NCI-H2227 treated with DMSO at 0.1 percent for 48 hours (cell line): ENCODE measurements around the gene ABCC5.

Experiments used
- DNase-seq: peaks from one replicate; lab custom pipeline; 2025; lab: John Stamatoyannopoulos, UW

The ABCC5 gene

DNA sequence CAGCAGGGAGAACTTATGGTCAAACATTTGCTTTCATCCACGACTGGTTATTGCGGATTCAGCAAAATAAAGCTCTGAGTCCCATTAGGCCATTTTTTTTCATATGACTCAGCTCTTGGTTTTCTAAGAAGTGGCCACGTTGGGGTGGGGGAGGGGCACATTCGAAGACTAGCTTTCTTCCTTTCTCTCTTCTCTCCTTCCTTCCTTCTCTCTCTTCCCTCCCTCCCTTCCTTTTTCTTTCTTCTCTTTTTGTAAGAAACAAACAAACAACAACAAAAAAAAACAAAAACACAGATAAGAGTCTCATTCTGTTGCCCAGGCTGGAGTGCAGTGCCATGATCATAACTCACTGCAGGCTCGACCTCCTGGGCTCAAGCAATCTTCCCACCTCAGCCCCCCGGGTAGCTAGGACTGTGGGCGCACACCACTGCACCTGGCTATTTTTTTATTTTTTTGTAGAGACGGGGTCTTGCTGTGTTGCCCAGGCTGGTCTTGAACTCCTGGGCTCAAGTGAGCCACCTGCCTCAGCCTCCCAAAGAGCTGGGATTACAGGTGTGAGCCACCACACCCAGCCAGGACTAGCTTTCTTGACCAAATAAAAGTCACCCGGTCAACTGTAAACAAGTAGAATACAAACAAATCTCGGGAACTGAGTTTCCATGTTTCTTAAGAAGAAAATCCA is 41.6 kb downstream of the ABCC5 start:
- DNase-seq, result no peak

GRCh38 chr3:183968666-183969245 is 48.9 kb downstream of the ABCC5 start:
- no peak for DNase-seq

- no peak for DNase-seq
Observed at GRCh38 chr3:183967693-183968092, 50.0 kb downstream of the ABCC5 start.

GRCh38 chr3:183966361-183966791 is 51.3 kb downstream of the ABCC5 start:
- no peak for DNase-seq

GRCh38 chr3:183962807-183963206 is 54.9 kb downstream of the ABCC5 start:
- DNase-seq, result no peak

GRCh38 chr3:183959214-183959613 is 58.5 kb downstream of the ABCC5 start:
- DNase-seq, result no peak

DNA sequence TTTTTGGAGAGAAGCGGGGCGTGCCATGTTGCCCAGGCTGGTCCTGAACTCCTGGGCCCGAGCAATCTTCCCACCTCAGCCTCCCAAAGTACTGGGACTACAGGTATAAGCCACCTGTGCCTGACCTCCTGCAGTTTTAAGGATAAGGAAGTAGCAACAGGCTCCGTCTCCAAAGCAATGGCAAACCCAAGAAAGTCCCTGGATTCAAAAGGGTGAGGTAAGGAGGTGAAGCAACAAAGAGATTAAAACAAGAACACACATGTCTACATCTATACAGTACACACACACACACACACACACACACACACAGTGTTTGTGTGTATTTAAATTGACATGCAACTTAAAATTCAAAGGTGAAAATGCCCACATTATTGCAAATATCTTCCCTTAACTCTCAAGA is 58.9 kb downstream of the ABCC5 start:
- DNase-seq, result no peak

DNA sequence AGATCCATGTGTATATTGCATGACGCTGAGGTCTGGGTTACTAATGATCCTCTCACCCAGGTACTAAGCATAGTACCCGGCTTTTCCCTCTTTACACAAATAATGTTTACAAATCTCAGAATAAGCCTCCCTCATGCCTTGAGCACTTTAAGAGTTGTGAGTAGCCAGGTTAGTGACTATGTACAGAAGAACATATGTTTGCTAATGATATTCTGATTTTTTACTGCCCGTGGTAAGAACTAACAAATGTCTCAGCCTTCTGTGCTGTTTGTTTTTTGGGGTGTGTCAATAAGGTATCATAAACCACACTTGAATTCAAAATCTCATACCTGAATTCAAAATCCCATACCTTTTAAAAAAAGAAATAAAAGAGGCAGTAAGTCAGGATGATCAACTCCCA is 59.5 kb downstream of the ABCC5 start:
- no peak for DNase-seq

- DNase-seq, result no peak
Observed at GRCh38 chr3:183954875-183955274, 62.8 kb downstream of the ABCC5 start.

- no peak for DNase-seq
Observed at GRCh38 chr3:183953471-183954070, 64.1 kb downstream of the ABCC5 start.

DNA sequence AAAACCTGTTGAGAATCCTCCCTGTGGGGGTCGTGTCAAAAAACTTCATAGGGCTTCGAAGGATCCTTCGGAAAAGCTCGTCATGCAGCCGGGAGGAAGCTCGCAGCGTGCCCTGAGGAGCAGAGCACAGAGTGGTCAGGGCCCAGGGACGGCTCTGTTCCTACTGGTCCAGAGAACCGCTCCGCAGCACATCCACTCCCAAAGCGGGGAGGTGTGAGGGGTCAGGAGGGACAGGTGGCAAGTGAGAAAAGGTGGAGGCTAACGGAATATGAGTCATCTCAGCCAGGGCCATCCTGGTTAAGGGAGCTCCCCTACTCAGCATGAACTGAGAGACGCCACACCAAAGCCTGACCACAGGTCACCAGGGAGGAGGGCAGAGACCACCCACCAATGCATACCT is 66.2 kb downstream of the ABCC5 start:
- DNase-seq, result no peak

DNA sequence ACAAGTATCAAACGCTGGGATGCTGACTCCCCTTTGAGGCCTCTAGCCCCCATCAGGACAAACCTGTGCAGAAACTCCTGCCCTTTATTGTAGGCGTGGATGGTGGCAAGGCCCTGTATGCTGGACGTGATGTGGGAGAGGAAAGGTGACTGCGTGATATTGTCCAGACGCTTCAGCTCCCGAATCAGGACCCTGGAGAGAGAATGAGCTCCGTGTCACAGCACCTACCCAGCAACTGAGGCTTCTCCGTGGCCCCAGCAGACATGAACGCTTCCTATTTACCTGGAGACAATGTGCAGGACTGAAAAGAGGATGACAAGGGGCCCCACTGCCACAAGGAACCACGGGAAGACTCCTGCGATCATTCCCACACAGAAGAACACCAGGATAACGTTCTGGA is 68.0 kb downstream of the ABCC5 start:
- DNase-seq, result no peak

GRCh38 chr3:183946037-183946436 is 71.6 kb downstream of the ABCC5 start:
- DNase-seq, result no peak

DNA sequence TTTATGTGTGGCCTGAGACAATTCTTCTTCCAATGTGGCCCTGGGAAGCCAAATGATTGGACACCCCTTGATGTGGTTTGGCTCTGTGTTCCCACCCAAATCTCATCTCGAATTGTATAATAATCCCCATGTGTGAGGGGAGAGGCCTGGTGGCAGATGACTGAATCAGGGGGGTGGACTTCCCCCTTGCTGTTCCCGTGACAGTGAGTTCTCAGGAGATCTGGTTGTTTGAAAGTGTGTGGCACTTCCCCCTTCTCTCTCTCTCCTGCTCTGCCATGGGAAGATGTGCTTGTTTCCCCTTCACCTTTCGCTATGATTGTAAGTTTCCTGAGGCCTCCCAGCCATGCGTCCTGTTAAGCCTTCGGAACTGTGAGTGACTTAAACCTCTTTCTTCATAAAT is 72.9 kb downstream of the ABCC5 start:
- no peak for DNase-seq

GRCh38 chr3:183943739-183944138 is 73.9 kb downstream of the ABCC5 start:
- no peak for DNase-seq

DNA sequence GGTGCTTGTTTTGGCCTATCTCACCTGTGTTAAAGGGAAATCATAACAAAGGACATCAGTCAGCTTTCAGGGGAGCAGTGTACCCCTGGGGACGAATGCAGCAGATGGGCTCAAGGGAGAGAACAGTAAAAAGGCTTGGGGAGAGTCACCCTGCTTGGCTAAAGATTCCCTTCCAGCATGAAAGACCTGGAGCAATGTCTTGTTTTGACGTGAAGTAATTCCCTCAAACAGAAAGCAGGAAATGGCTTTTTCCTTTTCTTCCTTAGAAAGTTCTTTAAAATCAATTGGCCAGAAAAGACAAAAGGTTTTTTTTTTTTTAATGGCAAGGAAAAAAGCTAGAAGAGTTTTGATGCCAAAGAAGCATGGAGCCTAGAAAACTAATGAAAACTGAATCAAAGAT is 76.5 kb downstream of the ABCC5 start:
- no peak for DNase-seq

GRCh38 chr3:183937601-183938286 is 79.9 kb downstream of the ABCC5 start:
- no peak for DNase-seq

DNA sequence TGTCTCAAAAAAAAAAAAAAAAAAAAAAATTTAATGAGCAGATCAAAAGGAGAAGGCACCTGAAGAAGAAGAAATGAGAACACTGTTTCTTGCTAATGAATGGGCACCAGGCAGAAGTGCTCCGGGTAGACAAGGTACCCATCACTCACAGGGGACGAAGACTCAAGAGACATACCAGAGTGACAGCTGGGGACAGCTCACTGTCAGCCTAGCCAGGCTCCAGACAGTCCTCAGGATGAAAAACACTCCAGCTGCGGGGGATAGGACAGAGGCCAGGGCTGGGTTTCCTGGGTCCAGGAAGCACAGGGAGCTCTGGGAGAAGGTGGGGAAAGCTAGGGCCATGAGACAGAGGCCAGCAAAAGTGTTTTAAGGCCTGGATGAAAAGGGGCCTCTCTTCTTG is 84.5 kb downstream of the ABCC5 start:
- no peak for DNase-seq

DNA sequence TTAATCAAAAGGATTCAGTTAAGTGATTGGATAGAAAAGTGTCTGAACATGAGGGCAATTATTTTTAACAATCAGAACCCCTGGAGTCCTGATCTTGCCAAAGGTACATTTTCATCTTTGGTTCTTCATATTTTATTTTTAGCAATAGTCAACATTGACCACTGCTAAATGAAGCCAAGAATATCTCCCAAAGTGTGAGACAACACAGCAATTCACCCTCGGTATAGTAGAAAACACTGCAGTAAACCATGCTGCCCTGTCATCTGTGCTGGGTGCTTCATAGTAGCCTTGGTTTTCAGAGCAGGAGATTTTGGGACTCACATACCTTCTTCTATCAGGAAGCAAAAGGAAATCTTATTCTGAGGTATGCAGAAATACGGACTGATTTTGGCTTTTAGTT is 85.8 kb downstream of the ABCC5 start:
- no peak for DNase-seq

GRCh38 chr3:183930086-183930485 is 87.6 kb downstream of the ABCC5 start:
- no peak for DNase-seq

DNA sequence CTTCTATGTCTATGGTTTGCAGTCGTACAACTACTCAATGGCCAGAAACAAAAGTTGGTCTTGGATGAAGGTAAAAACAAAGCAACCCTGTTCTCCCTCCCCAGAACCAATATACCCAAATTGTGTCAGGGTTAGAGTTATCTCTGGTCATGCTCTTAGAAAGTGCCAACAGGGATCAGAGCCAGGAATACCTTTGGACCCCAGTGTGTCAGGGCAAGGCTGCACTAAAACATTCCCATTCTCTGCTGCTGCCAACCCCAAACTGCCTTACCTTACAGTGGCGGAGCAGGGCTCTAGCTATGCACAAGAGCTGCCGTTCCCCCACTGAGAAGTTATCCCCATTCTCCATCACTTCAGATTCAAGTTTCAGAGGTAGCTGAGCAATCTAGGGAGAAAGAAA is 90.6 kb downstream of the ABCC5 start:
- DNase-seq, result no peak

- no peak for DNase-seq
Observed at GRCh38 chr3:183924956-183925355, 92.7 kb downstream of the ABCC5 start.

GRCh38 chr3:183924543-183924942 is 93.1 kb downstream of the ABCC5 start:
- DNase-seq, result no peak
